WI38 (cell line): ENCODE results near the gene SMAD7.

Experiments
- H3K4me3 ChIP-seq: 2 replicates; pipeline ENCODE4 v1.5.1; 2011; ENCODE audit warnings: low read depth, mild to moderate bottlenecking, control low read depth, low read length
- CTCF ChIP-seq: IDR thresholded peaks from 2 replicates; pipeline ENCODE4 v1.5.1; 2012; ENCODE audit warnings: low read depth, mild to moderate bottlenecking, control low read depth, low read length

The SMAD7 gene

GRCh38 chr18:48950536-48951447 is at the start of gene SMAD7:
TSS of gene SMAD7 (minus strand) at chr18:48950965. CDS start at chr18:48950424, 541 bp downstream.
- no peak for TF ChIP-seq CTCF
- peak within 1 kb of the TSS; percentile 86 for H3K4me3 ChIP-seq

GRCh38 chr18:48999569-48999968 is 48.8 kb upstream of the SMAD7 start:
- TF ChIP-seq CTCF: no peak
- no peak overlapping the region for H3K4me3 ChIP-seq

- no peak for TF ChIP-seq CTCF
- no peak overlapping the region for H3K4me3 ChIP-seq
These were observed 47.4 kb upstream of the SMAD7 start for GRCh38 chr18:48997985-48998831.

GRCh38 chr18:48997681-48997984 is 46.9 kb upstream of the SMAD7 start:
- no peak for TF ChIP-seq CTCF
- H3K4me3 ChIP-seq: no peak overlapping the region

- H3K4me3 ChIP-seq: no peak overlapping the region
- TF ChIP-seq CTCF: no peak
These were observed 46.2 kb upstream of the SMAD7 start for GRCh38 chr18:48996901-48997463.

- no peak overlapping the region for H3K4me3 ChIP-seq
- no peak for TF ChIP-seq CTCF
These were observed 45.3 kb upstream of the SMAD7 start for GRCh38 chr18:48996041-48996440.
